Fibroblast of gingiva (primary cell): ENCODE data around the gene FAR1.
"Not testable (repeated sequence)": the region's sequence is repeated elsewhere in the genome, so short reads cannot be mapped to it uniquely, and the experiment has no call there.

Experiments used
- DNase-seq: peaks from one replicate; pipeline ENCODE4 v3.0.0-alpha.2; 2011; ENCODE audit warnings: low read depth

FAR1 gene

GRCh38 chr11:13705710-13706109 is 37.2 kb downstream of the FAR1 start:
- DNase-seq: no peak

GRCh38 chr11:13713982-13714381 is 45.5 kb downstream of the FAR1 start:
- no peak for DNase-seq

- DNase-seq: peak; percentile 26
These were observed 48.9 kb downstream of the FAR1 start for GRCh38 chr11:13717331-13717730.

GRCh38 chr11:13718394-13718793 is 49.9 kb downstream of the FAR1 start:
- DNase-seq: no peak

GRCh38 chr11:13720940-13721339 is 52.5 kb downstream of the FAR1 start:
- no peak for DNase-seq

- DNase-seq: peak; percentile 13
These were observed 53.3 kb downstream of the FAR1 start for GRCh38 chr11:13721760-13722159.

- no peak for DNase-seq
These were observed 58.0 kb downstream of the FAR1 start for GRCh38 chr11:13726456-13726855.

GRCh38 chr11:13728076-13728475 is 59.6 kb downstream of the FAR1 start:
- DNase-seq: no peak

GRCh38 chr11:13734530-13734929 is 66.1 kb downstream of the FAR1 start:
- DNase-seq: no peak

- no peak for DNase-seq
These were observed 76.7 kb downstream of the FAR1 start for GRCh38 chr11:13745165-13745564.

GRCh38 chr11:13753316-13753715 is 84.8 kb downstream of the FAR1 start:
- DNase-seq: not testable (repeated sequence)

- no peak for DNase-seq
These were observed 90.6 kb downstream of the FAR1 start for GRCh38 chr11:13759050-13759449.

- no peak for DNase-seq
These were observed 91.6 kb downstream of the FAR1 start for GRCh38 chr11:13760115-13760514.

GRCh38 chr11:13761250-13761649 is 92.8 kb downstream of the FAR1 start:
- no peak for DNase-seq

GRCh38 chr11:13761716-13762115 is 93.2 kb downstream of the FAR1 start:
- DNase-seq: no peak

GRCh38 chr11:13762718-13763117 is 94.2 kb downstream of the FAR1 start:
- no peak for DNase-seq

- DNase-seq: no peak
These were observed 94.9 kb downstream of the FAR1 start for GRCh38 chr11:13763341-13763740.

GRCh38 chr11:13765886-13766285 is 97.4 kb downstream of the FAR1 start:
- DNase-seq: no peak

GRCh38 chr11:13767471-13767870 is 99.0 kb downstream of the FAR1 start:
- no peak for DNase-seq

- no peak for DNase-seq
These were observed 100.7 kb downstream of the FAR1 start for GRCh38 chr11:13769188-13769587.

- DNase-seq: no peak
These were observed 102.7 kb downstream of the FAR1 start for GRCh38 chr11:13771151-13771550.

- DNase-seq: peak; percentile 49
These were observed 104.0 kb downstream of the FAR1 start for GRCh38 chr11:13772223-13773046.

- DNase-seq: no peak
These were observed 107.0 kb downstream of the FAR1 start for GRCh38 chr11:13775471-13775870.

GRCh38 chr11:13776134-13776815 is 107.8 kb downstream of the FAR1 start:
- no peak for DNase-seq
